Mesendoderm (in vitro differentiated cells): Measurements from ENCODE around the gene SLC2A14. TPM values are rescaled to one million over a fixed set of nuclear protein-coding genes. Genes with fewer than 3 reads are reported as not detected.
A peak's percentile ranks its signal among the peaks of the same experiment; 100 is the strongest.
"Not testable (repeated sequence)": the region's sequence is repeated elsewhere in the genome, so short reads cannot be mapped to it uniquely, and the experiment has no call there.

Experiments
- DNase-seq: peaks from one replicate; pipeline ENCODE4 v3.0.0; 2013
- H2AK5ac ChIP-seq: 2 replicates; pipeline ENCODE4 v1.6.1; 2013; ENCODE audit warnings: low read length, inconsistent platforms
- H2BK120ac ChIP-seq: 2 replicates; pipeline ENCODE4 v1.6.1; 2013; ENCODE audit warnings: low read depth, mild to moderate bottlenecking, low read length, moderate library complexity, mixed read lengths
- H2BK15ac ChIP-seq: replicated peaks from 2 replicates; pipeline ENCODE4 v1.6.1; 2013; ENCODE audit warnings: low read depth, mild to moderate bottlenecking, moderate library complexity
- H2BK5ac ChIP-seq: 2 replicates; pipeline ENCODE4 v1.6.1; 2013; ENCODE audit warnings: low read length, inconsistent platforms
- H3K18ac ChIP-seq: 2 replicates; pipeline ENCODE4 v1.6.1; 2013; ENCODE audit warnings: mild to moderate bottlenecking, low read length, mixed read lengths
- H3K23ac ChIP-seq: one replicate; pipeline ENCODE4 v1.6.1; 2013; ENCODE audit warnings: low read length
- H3K27ac ChIP-seq: 2 replicates; pipeline ENCODE4 v1.5.1; 2013; ENCODE audit warnings: low read depth, mild to moderate bottlenecking, inconsistent platforms, low read length, moderate library complexity
- H3K27me3 ChIP-seq: 2 replicates; pipeline ENCODE4 v1.6.1; 2013; ENCODE audit warnings: low read length, control low read depth, mild to moderate bottlenecking, inconsistent platforms; ENCODE audit not compliant: insufficient read depth, poor library complexity
- H3K36me3 ChIP-seq: 2 replicates; pipeline ENCODE4 v1.6.1; 2013; ENCODE audit warnings: low read length, inconsistent platforms; ENCODE audit not compliant: control insufficient read depth, insufficient read depth
- H3K4ac ChIP-seq: one replicate; pipeline ENCODE4 v1.6.1; 2013; ENCODE audit warnings: low read depth, mild to moderate bottlenecking, low read length, moderate library complexity
- H3K4me1 ChIP-seq: 2 replicates; pipeline ENCODE4 v1.6.1; 2013; ENCODE audit warnings: low read depth, low read length, inconsistent platforms; ENCODE audit not compliant: control insufficient read depth
- H3K4me2 ChIP-seq: 2 replicates; pipeline ENCODE4 v1.6.1; 2013; ENCODE audit warnings: low read length
- H3K4me3 ChIP-seq: 2 replicates; pipeline ENCODE4 v1.5.1; 2013; ENCODE audit warnings: mild to moderate bottlenecking, low read length
- H3K56ac ChIP-seq: one replicate; pipeline ENCODE4 v1.6.1; 2013; ENCODE audit warnings: low read length
- H3K79me1 ChIP-seq: 2 replicates; pipeline ENCODE4 v1.6.1; 2013; ENCODE audit warnings: low read length, inconsistent platforms
- H3K79me2 ChIP-seq: 2 replicates; pipeline ENCODE4 v1.6.1; 2013; ENCODE audit warnings: mild to moderate bottlenecking, low read length; ENCODE audit not compliant: control insufficient read depth, insufficient read depth
- H3K9ac ChIP-seq: 2 replicates; pipeline ENCODE4 v1.6.1; 2013; ENCODE audit warnings: low read length, inconsistent platforms
- H4K5ac ChIP-seq: one replicate; pipeline ENCODE4 v1.6.1; 2013; ENCODE audit warnings: low read length
- H4K8ac ChIP-seq: one replicate; pipeline ENCODE4 v1.6.1; 2013; ENCODE audit warnings: low read depth, mild to moderate bottlenecking, control low read depth, low read length, moderate library complexity
- WGBS: extraction: QIAGEN DNeasy Blood & Tissue Kit; methylation state at CpG from one replicate; pipeline ENCODE4 v1.1.7; 2013; ENCODE audit warnings: low lambda C conversion rate, missing lambda C conversion rate; ENCODE audit not compliant: insufficient coverage; ENCODE audit errors: extremely low coverage; 5-methylcytosine and 5-hydroxymethylcytosine counted together
- polyA plus RNA-seq, 2 experiments: library from polyadenylated mRNA; stranded (reverse); fragments of 200-250 nt; gene quantifications; one replicate each; pipeline ENCODE4 v1.2.3, GENCODE V29; 2013

The SLC2A14 gene
- 10.5 TPM for polyA plus RNA-seq (2013, experiment 1 of 2)
- 9.8 TPM for polyA plus RNA-seq (2013, experiment 2 of 2)

GRCh38 chr12:7872566-7873319, at the start of gene SLC2A14:
Gene SLC2A14, minus strand, starts transcription at chr12:7872915. Its CDS starts 3,035 bp downstream, at chr12:7869880.
- DNase-seq: peak; percentile 63
- H3K4me3 ChIP-seq: no peak within 1 kb of the TSS
- no peak within 1 kb of the TSS for H3K27ac ChIP-seq

GRCh38 chr12:7921181-7921580, 48.5 kb upstream of the SLC2A14 start:
- not testable (repeated sequence) for H3K9ac ChIP-seq, H3K23ac ChIP-seq, H3K79me1 ChIP-seq, H4K8ac ChIP-seq, H3K79me2 ChIP-seq, H4K5ac ChIP-seq, H2BK15ac ChIP-seq, H3K4me1 ChIP-seq, H2AK5ac ChIP-seq, H3K56ac ChIP-seq, H3K27me3 ChIP-seq, H2BK120ac ChIP-seq, H3K4ac ChIP-seq, H3K4me2 ChIP-seq, DNase-seq, H3K27ac ChIP-seq, H2BK5ac ChIP-seq, H3K4me3 ChIP-seq, H3K18ac ChIP-seq
- peaks cover 20% of the 10 kb centered on the region for H3K36me3 ChIP-seq
- no CpG with 5 or more reads among the region's 12 CpGs for WGBS

More at GRCh38 chr12:7872566-7873319, at the start of gene SLC2A14:
- Histone ChIP-seq H4K5ac (no peak within 1 kb of the TSS), H3K79me1 (no peaks in the 10 kb centered on the region), H2BK15ac (no peak within 1 kb of the TSS), H3K36me3 (no peaks in the 10 kb centered on the region), H3K23ac (no peak within 1 kb of the TSS), H3K9ac (no peak within 1 kb of the TSS), H3K56ac (no peak within 1 kb of the TSS), H3K4ac (no peak within 1 kb of the TSS), H4K8ac (no peak within 1 kb of the TSS), H3K18ac (peak within 1 kb of the TSS; percentile 40), H2BK120ac (no peak within 1 kb of the TSS), H3K4me2 (no peak within 1 kb of the TSS), H3K27me3 (no peaks in the 10 kb centered on the region), H2AK5ac (no peak within 1 kb of the TSS), H2BK5ac (no peak within 1 kb of the TSS), H3K4me1 (peaks cover 2% of the 10 kb centered on the region), H3K79me2 (no peaks in the 10 kb centered on the region)
- WGBS: no CpG with 5 or more reads among the region's 65 CpGs

- not testable (repeated sequence) for H3K27me3 ChIP-seq, H2BK15ac ChIP-seq, H3K18ac ChIP-seq, H3K27ac ChIP-seq, H4K8ac ChIP-seq, H3K79me2 ChIP-seq, H3K79me1 ChIP-seq, H4K5ac ChIP-seq, H3K4ac ChIP-seq, H3K4me1 ChIP-seq, H3K56ac ChIP-seq, H3K9ac ChIP-seq, H2BK5ac ChIP-seq, H3K23ac ChIP-seq, H2AK5ac ChIP-seq, H3K4me3 ChIP-seq, H2BK120ac ChIP-seq, DNase-seq, H3K4me2 ChIP-seq
- peaks cover 14% of the 10 kb centered on the region for H3K36me3 ChIP-seq
- no CpG with 5 or more reads among the region's 7 CpGs for WGBS
These were observed 45.5 kb upstream of the SLC2A14 start for GRCh38 chr12:7918268-7918590.

GRCh38 chr12:7917392-7918267, 44.9 kb upstream of the SLC2A14 start:
- Histone ChIP-seq H3K27ac (peak overlapping the region; percentile 50), H2BK120ac (no peak overlapping the region), H4K5ac (no peak overlapping the region), H3K36me3 (peaks cover 10% of the 10 kb centered on the region), H3K4me1 (peaks cover 2% of the 10 kb centered on the region), H3K4ac (no peak overlapping the region), H3K27me3 (no peaks in the 10 kb centered on the region), H3K4me2 (no peak overlapping the region), H3K4me3 (no peak overlapping the region), H3K23ac (no peak overlapping the region), H3K79me2 (no peaks in the 10 kb centered on the region), H3K79me1 (no peaks in the 10 kb centered on the region), H2BK5ac (no peak overlapping the region), H2BK15ac (no peak overlapping the region), H3K18ac (no peak overlapping the region), H4K8ac (no peak overlapping the region), H3K56ac (no peak overlapping the region), H3K9ac (no peak overlapping the region), H2AK5ac (no peak overlapping the region)
- no CpG with 5 or more reads among the region's 19 CpGs for WGBS
- no peak for DNase-seq

- Histone ChIP-seq H3K4me2 (no peak overlapping the region), H2BK5ac (no peak overlapping the region), H3K4me1 (peaks cover 2% of the 10 kb centered on the region), H3K4ac (no peak overlapping the region), H3K79me1 (no peaks in the 10 kb centered on the region), H3K56ac (peak overlapping the region; percentile 25), H3K27me3 (no peaks in the 10 kb centered on the region), H4K8ac (no peak overlapping the region), H2BK15ac (no peak overlapping the region), H2BK120ac (no peak overlapping the region), H3K23ac (no peak overlapping the region), H4K5ac (no peak overlapping the region), H2AK5ac (no peak overlapping the region), H3K79me2 (no peaks in the 10 kb centered on the region), H3K36me3 (peaks cover 8% of the 10 kb centered on the region), H3K18ac (no peak overlapping the region), H3K4me3 (no peak overlapping the region), H3K27ac (peak overlapping the region; percentile 4), H3K9ac (no peak overlapping the region)
- DNase-seq: peak; percentile 81
- WGBS: no CpG with 5 or more reads among the region's 1 CpG
These were observed 44.2 kb upstream of the SLC2A14 start for GRCh38 chr12:7916936-7917335.
